GM19395 (cell line): ENCODE results near the gene PALM.
"Not testable (repeated sequence)": the region's sequence is repeated elsewhere in the genome, so short reads cannot be mapped to it uniquely, and the experiment has no call there.

ENCODE experiments used
- ATAC-seq: cut with Tn5 transposase; IDR thresholded peaks from one replicate; pipeline ENCODE4 v1.9.1; 2021; ENCODE audit warnings: mild to moderate bottlenecking, moderate library complexity; ENCODE audit not compliant: unreplicated experiment

The PALM gene

GRCh38 chr19:708154-709143 lies at the start of gene PALM:
Gene PALM, plus strand, starts transcription at chr19:708935. Its CDS starts 212 bp downstream, at chr19:709147.
- ATAC-seq = no peak

GRCh38 chr19:660793-661426 lies 47.8 kb upstream of the PALM start:
- ATAC-seq = no peak

- ATAC-seq = no peak
Observed at GRCh38 chr19:661427-662196, 47.1 kb upstream of the PALM start.

GRCh38 chr19:662207-662961 lies 46.4 kb upstream of the PALM start:
- peak; percentile 9 for ATAC-seq

- ATAC-seq = peak; percentile 49
Observed at GRCh38 chr19:662962-663681, 45.6 kb upstream of the PALM start, which contains the start of gene RNF126. Gene RNF126, minus strand, starts transcription at chr19:663214. Its CDS starts 93 bp downstream, at chr19:663121.

GRCh38 chr19:663682-664117 lies 45.0 kb upstream of the PALM start:
- ATAC-seq = no peak

- no peak for ATAC-seq
Observed at GRCh38 chr19:664913-665443, 43.8 kb upstream of the PALM start.

- ATAC-seq = not testable (repeated sequence)
Observed at GRCh38 chr19:666985-667573, 41.7 kb upstream of the PALM start.

- not testable (repeated sequence) for ATAC-seq
Observed at GRCh38 chr19:668675-669434, 39.9 kb upstream of the PALM start.

- ATAC-seq = no peak
Observed at GRCh38 chr19:670609-671075, 38.1 kb upstream of the PALM start.

- ATAC-seq = no peak
Observed at GRCh38 chr19:674282-675151, 34.2 kb upstream of the PALM start.

GRCh38 chr19:676007-676338 lies 32.8 kb upstream of the PALM start:
- no peak for ATAC-seq

- no peak for ATAC-seq
Observed at GRCh38 chr19:676339-677105, 32.2 kb upstream of the PALM start, which contains the start of gene FSTL3. Gene FSTL3, plus strand, starts transcription at chr19:676392. Its CDS starts 32 bp downstream, at chr19:676424.

- no peak for ATAC-seq
Observed at GRCh38 chr19:677201-677600, 31.5 kb upstream of the PALM start.

- ATAC-seq = no peak
Observed at GRCh38 chr19:677601-678436, 30.9 kb upstream of the PALM start.
